GM18951 (cell line): Measurements from ENCODE around the gene CDK6.
"Not testable (repeated sequence)": the region's sequence is repeated elsewhere in the genome, so short reads cannot be mapped to it uniquely, and the experiment has no call there.

Experiments
- POLR2A ChIP-seq: IDR thresholded peaks from 4 replicates; pipeline ENCODE4 v1.6.1; 2011; ENCODE audit warnings: mild to moderate bottlenecking; ENCODE audit not compliant: insufficient read length, insufficient read depth; ENCODE audit errors: extremely low read depth
- in situ Hi-C: fragments of 300-500 bp; cut with MboI; formaldehyde crosslinking; loops from one replicate; pipeline ENCODE4 v1.12.0; 2022; ENCODE audit warnings: low sequenced_read_pairs, mixed read lengths, inconsistent platforms; ENCODE audit not compliant: unreplicated experiment

Gene CDK6

GRCh38 chr7:92608380-92609322 is 227.7 kb downstream of the CDK6 start:
- TF ChIP-seq POLR2A: no peak
- in situ Hi-C loops: no loop called here

GRCh38 chr7:92606985-92607384 is 229.4 kb downstream of the CDK6 start:
- TF ChIP-seq POLR2A: no peak
- in situ Hi-C loops: no loop called here

- in situ Hi-C loops: not testable (repeated sequence)
Measured at GRCh38 chr7:92604517-92604916, 231.9 kb downstream of the CDK6 start.

- in situ Hi-C loops: no loop called here
- TF ChIP-seq POLR2A: no peak
Measured at GRCh38 chr7:92603089-92603445, 233.3 kb downstream of the CDK6 start.

- in situ Hi-C loops: no loop called here
- no peak for TF ChIP-seq POLR2A
Measured at GRCh38 chr7:92602352-92603088, 233.9 kb downstream of the CDK6 start.

- TF ChIP-seq POLR2A: no peak
- in situ Hi-C loops: no loop called here
Measured at GRCh38 chr7:92598310-92598981, 237.9 kb downstream of the CDK6 start.

GRCh38 chr7:92595281-92595680 is 241.1 kb downstream of the CDK6 start:
- in situ Hi-C loops: no loop called here
- no peak for TF ChIP-seq POLR2A

- in situ Hi-C loops: no loop called here
- no peak for TF ChIP-seq POLR2A
Measured at GRCh38 chr7:92594746-92595145, 241.6 kb downstream of the CDK6 start.

- TF ChIP-seq POLR2A: no peak
Measured at GRCh38 chr7:92590711-92591310, 245.6 kb downstream of the CDK6 start.

GRCh38 chr7:92589056-92589455 is 247.3 kb downstream of the CDK6 start:
- in situ Hi-C loops: no loop called here
- TF ChIP-seq POLR2A: no peak

More at GRCh38 chr7:92590711-92591310, 245.6 kb downstream of the CDK6 start:
- in situ Hi-C loops: no loop called here

GRCh38 chr7:92588561-92588960 is 247.8 kb downstream of the CDK6 start:
- in situ Hi-C loops: no loop called here
- TF ChIP-seq POLR2A: no peak

GRCh38 chr7:92586841-92587240 is 249.5 kb downstream of the CDK6 start:
- in situ Hi-C loops: no loop called here
- no peak for TF ChIP-seq POLR2A

GRCh38 chr7:92586403-92586802 is 250.0 kb downstream of the CDK6 start:
- TF ChIP-seq POLR2A: no peak
- in situ Hi-C loops: no loop called here
